WTC11 (cell line): ENCODE data around the gene PROB1. TPM values are rescaled to one million over a fixed set of nuclear protein-coding genes. Genes with fewer than 3 reads are reported as not detected.

ENCODE experiments used
- ATAC-seq: fragments of 200-7000 bp; cut with Tn5 transposase; 2 replicates; pipeline ENCODE4 v1.10.0; 2021; ENCODE audit warnings: mild to moderate bottlenecking, moderate library complexity
- CTCF ChIA-PET: fragments of 300-600 bp; sonication (Branson Sonifier 250); formaldehyde crosslinking; loops from one replicate; lab custom pipeline; 2021; ENCODE audit warnings: antibody characterized with exemption; lab: Charles Lee
- POLR2A ChIA-PET: fragments of 350-600 bp; sonication (Branson Sonifier 250); formaldehyde crosslinking; loops from one replicate; lab custom pipeline; 2021; ENCODE audit warnings: antibody characterized with exemption; lab: Charles Lee
- DNase-seq: peaks from one replicate; pipeline ENCODE4 v3.0.0; 2021; ENCODE audit warnings: low spot score
- H3K27ac Mint-ChIP-seq: 2 replicates; pipeline ENCODE4 v1.8.0; 2021; ENCODE audit warnings: mixed read lengths
- H3K27me3 Mint-ChIP-seq: 2 replicates; pipeline ENCODE4 v1.8.0; 2021; ENCODE audit warnings: low read depth, mild to moderate bottlenecking, moderate library complexity, mixed read lengths
- H3K36me3 Mint-ChIP-seq: 2 replicates; pipeline ENCODE4 v1.8.0; 2021; ENCODE audit warnings: mixed read lengths
- H3K4me1 Mint-ChIP-seq: 2 replicates; pipeline ENCODE4 v1.8.0; 2022; ENCODE audit warnings: mixed read lengths
- H3K4me3 Mint-ChIP-seq: 2 replicates; pipeline ENCODE4 v1.8.0; 2021; ENCODE audit warnings: mild to moderate bottlenecking, moderate library complexity, mixed read lengths
- H3K9me3 Mint-ChIP-seq: 2 replicates; pipeline ENCODE4 v1.8.0; 2021; ENCODE audit warnings: mixed read lengths
- AFF4 ChIP-seq: sonication (generic); formaldehyde crosslinking; IDR thresholded peaks from 2 replicates; pipeline ENCODE4 v1.8.1; 2023; ENCODE audit warnings: mild to moderate bottlenecking, missing genetic modification reagents, borderline replicate concordance
- ATF1 ChIP-seq: sonication (generic); formaldehyde crosslinking; IDR thresholded peaks from 2 replicates; pipeline ENCODE4 v1.8.1; 2023; ENCODE audit warnings: mild to moderate bottlenecking, moderate library complexity, missing genetic modification reagents
- CREM ChIP-seq: sonication (generic); formaldehyde crosslinking; IDR thresholded peaks from 2 replicates; pipeline ENCODE4 v1.8.1; 2022; ENCODE audit warnings: mild to moderate bottlenecking, missing genetic modification reagents, moderate library complexity
- CTCF ChIP-seq: fragments of 200-600 bp; IDR thresholded peaks from 2 replicates; pipeline ENCODE4 v1.8.0; 2022; ENCODE audit warnings: antibody characterized with exemption
- E2F5 ChIP-seq: sonication (generic); formaldehyde crosslinking; IDR thresholded peaks from 2 replicates; pipeline ENCODE4 v1.8.1; 2022; ENCODE audit warnings: mild to moderate bottlenecking, moderate library complexity, missing genetic modification reagents
- ELF4 ChIP-seq: sonication (generic); formaldehyde crosslinking; IDR thresholded peaks from 2 replicates; pipeline ENCODE4 v1.8.1; 2022; ENCODE audit warnings: low read depth, mild to moderate bottlenecking, moderate library complexity, missing genetic modification reagents
- GABPB1 ChIP-seq: sonication (generic); formaldehyde crosslinking; IDR thresholded peaks from 2 replicates; pipeline ENCODE4 v1.8.1; 2023; ENCODE audit warnings: mild to moderate bottlenecking, missing genetic modification reagents
- GTF2I ChIP-seq: fragments of 250-450 bp; sonication (Bioruptor Pico); conservative IDR thresholded peaks from 2 replicates; pipeline ENCODE4 v1.4.0; 2021; ENCODE audit warnings: mild to moderate bottlenecking
- HMGA2 ChIP-seq: fragments of 250-450 bp; sonication (Bioruptor Pico); IDR thresholded peaks from 2 replicates; pipeline ENCODE4 v1.4.0; 2021; ENCODE audit warnings: mild to moderate bottlenecking, moderate library complexity
- HMGXB4 ChIP-seq: sonication (generic); formaldehyde crosslinking; IDR thresholded peaks from 2 replicates; pipeline ENCODE4 v1.8.1; 2023; ENCODE audit warnings: mild to moderate bottlenecking, moderate library complexity, missing genetic modification reagents
- KAT7 ChIP-seq: sonication (generic); formaldehyde crosslinking; IDR thresholded peaks from 2 replicates; pipeline ENCODE4 v1.8.1; 2023; ENCODE audit warnings: missing genetic modification reagents, mild to moderate bottlenecking, borderline replicate concordance
- MXD4 ChIP-seq: fragments of 250-450 bp; sonication (Bioruptor Pico); IDR thresholded peaks from 2 replicates; pipeline ENCODE4 v1.8.0; 2021; ENCODE audit warnings: mild to moderate bottlenecking, moderate library complexity, borderline replicate concordance
- RELA ChIP-seq: sonication (generic); formaldehyde crosslinking; IDR thresholded peaks from 2 replicates; pipeline ENCODE4 v1.8.1; 2022; ENCODE audit warnings: missing genetic modification reagents, mild to moderate bottlenecking, borderline replicate concordance
- RORB ChIP-seq: fragments of 250-450 bp; sonication (Bioruptor Pico); IDR thresholded peaks from 2 replicates; pipeline ENCODE4 v1.9.0; 2021; ENCODE audit warnings: mild to moderate bottlenecking
- TCF7 ChIP-seq: sonication (generic); formaldehyde crosslinking; IDR thresholded peaks from 2 replicates; pipeline ENCODE4 v1.8.0; 2022; ENCODE audit warnings: mild to moderate bottlenecking, low read depth, missing genetic modification reagents, moderate library complexity
- TEAD1 ChIP-seq: sonication (generic); formaldehyde crosslinking; IDR thresholded peaks from 2 replicates; pipeline ENCODE4 v1.8.0; 2022; ENCODE audit warnings: mild to moderate bottlenecking, missing genetic modification reagents
- ZMAT4 ChIP-seq: fragments of 250-450 bp; sonication (Bioruptor Pico); IDR thresholded peaks from 2 replicates; pipeline ENCODE4 v1.9.0; 2021; ENCODE audit warnings: mild to moderate bottlenecking
- ZNF423 ChIP-seq: fragments of 250-450 bp; sonication (Bioruptor Pico); IDR thresholded peaks from 2 replicates; pipeline ENCODE4 v2.1.2; 2022; ENCODE audit warnings: mild to moderate bottlenecking, moderate library complexity
- total RNA-seq: library from RNA; stranded (reverse); gene quantifications from 3 replicates; pipeline ENCODE4 v1.2.3, GENCODE V29; 2021
- TF ChIP-seq, protein P1 (sequence below): sonication (generic); formaldehyde crosslinking; IDR thresholded peaks from 2 replicates; pipeline ENCODE4 v1.8.0; 2022; ENCODE audit warnings: mild to moderate bottlenecking, missing genetic modification reagents
- TF ChIP-seq, protein P2 (sequence below): fragments of 250-450 bp; sonication (Bioruptor Pico); IDR thresholded peaks from 2 replicates; pipeline ENCODE4 v1.8.0; 2021; ENCODE audit warnings: mild to moderate bottlenecking

The PROB1 gene
- total RNA-seq, 1 experiment from 2014 or later, result 2.5 TPM

DNA sequence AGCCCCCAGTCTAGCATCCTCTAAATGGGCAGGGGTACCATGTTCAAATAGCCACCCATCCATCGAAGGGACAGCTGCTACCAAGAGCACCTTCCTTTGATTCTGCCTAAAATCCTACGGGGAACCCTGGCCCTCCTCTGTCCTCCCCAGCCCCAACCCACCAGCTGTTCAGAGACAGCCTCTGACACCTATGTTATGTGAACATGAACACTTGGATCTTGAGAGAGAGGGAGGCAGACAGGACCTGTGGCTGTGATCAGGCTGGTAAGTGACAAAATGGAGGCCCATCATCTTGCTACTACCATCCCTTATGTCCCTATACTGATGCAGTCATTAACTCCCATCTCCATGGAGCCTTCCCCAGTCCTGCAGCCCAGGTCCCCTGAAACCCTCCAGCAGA is 20.0 kb downstream of the PROB1 start:
- Mint-ChIP-seq H3K4me3 (no peak overlapping the region), H3K4me1 (peaks cover 11% of the 10 kb centered on the region), H3K9me3 (no peaks in the 10 kb centered on the region), H3K36me3 (peaks cover 18% of the 10 kb centered on the region), H3K27me3 (no peaks in the 10 kb centered on the region), H3K27ac (no peak overlapping the region)
- DNase-seq, result no peak
- ChIA-PET CTCF (no interaction called here), POLR2A (interaction anchor here (0.5 to 1.6 kb wide), 3 partner anchors 13 to 82 kb away, joined by 3 to 4 read pairs (median 3); partner anchors contain the start of gene MATR3)
- no peak for TF ChIP-seq RORB (CRISPR knock-in tag)
- no peak for TF ChIP-seq TEAD1 (CRISPR knock-in tag)
- no peak for TF ChIP-seq ATF1 (CRISPR knock-in tag)
- TF ChIP-seq AFF4 (CRISPR knock-in tag), result no peak
- no peak for TF ChIP-seq CTCF
- TF ChIP-seq KAT7, result no peak
- TF ChIP-seq, protein P1, sequence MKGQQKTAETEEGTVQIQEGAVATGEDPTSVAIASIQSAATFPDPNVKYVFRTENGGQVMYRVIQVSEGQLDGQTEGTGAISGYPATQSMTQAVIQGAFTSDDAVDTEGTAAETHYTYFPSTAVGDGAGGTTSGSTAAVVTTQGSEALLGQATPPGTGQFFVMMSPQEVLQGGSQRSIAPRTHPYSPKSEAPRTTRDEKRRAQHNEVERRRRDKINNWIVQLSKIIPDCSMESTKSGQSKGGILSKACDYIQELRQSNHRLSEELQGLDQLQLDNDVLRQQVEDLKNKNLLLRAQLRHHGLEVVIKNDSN (CRISPR knock-in tag), result no peak
- no peak for TF ChIP-seq ZMAT4 (CRISPR knock-in tag)
- TF ChIP-seq GTF2I (CRISPR knock-in tag), result no peak
- ATAC-seq, result no peak

GRCh38 chr5:139371482-139372435 is 23.1 kb downstream of the PROB1 start:
- Mint-ChIP-seq H3K36me3 (peaks cover 37% of the 10 kb centered on the region), H3K9me3 (no peaks in the 10 kb centered on the region), H3K27ac (no peak overlapping the region), H3K4me1 (no peaks in the 10 kb centered on the region), H3K27me3 (no peaks in the 10 kb centered on the region), H3K4me3 (no peak overlapping the region)
- TF ChIP-seq HMGXB4 (CRISPR knock-in tag), result no peak
- ChIA-PET POLR2A (interaction anchor here (1.1 to 1.2 kb wide), 2 partner anchors 30 to 35 kb away, joined by 3 to 4 read pairs; partner anchors contain the start of gene PAIP2), CTCF (no interaction called here)
- no peak for DNase-seq
- no peak for ATAC-seq

DNA sequence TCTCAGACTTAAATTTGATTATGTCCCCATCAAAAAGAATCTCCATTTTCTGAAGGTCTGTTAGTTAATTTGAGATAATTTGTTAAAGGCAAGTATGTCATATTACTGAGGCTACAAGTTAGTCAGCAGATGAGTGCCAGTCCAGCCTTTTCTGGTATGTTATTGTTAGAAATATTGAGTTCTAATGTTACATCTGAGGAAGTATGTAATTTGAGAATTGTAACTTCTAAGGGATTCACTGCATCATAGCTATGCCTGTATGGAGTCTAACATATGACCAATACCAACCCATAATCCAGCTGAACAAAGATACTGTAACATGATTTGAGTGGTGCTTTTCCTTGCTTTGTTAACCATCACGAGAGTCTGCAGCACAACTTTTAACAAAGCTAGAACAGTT is 25.7 kb downstream of the PROB1 start:
- Mint-ChIP-seq H3K27ac (no peak overlapping the region), H3K4me1 (no peaks in the 10 kb centered on the region), H3K36me3 (peaks cover 53% of the 10 kb centered on the region), H3K4me3 (no peak overlapping the region), H3K9me3 (no peaks in the 10 kb centered on the region), H3K27me3 (no peaks in the 10 kb centered on the region)
- ChIA-PET POLR2A (interaction anchor here (0.5 kb wide), 1 partner anchor 574 kb away, joined by 3 read pairs; no protein-coding TSS in a partner anchor), CTCF (interaction anchor here (1.1 to 1.7 kb wide), 4 partner anchors 22 to 34 kb away, joined by 3 to 5 read pairs (median 4); partner anchors contain the start of gene PAIP2)
- DNase-seq (no peak), ATAC-seq (no peak)
- TF ChIP-seq, protein P2, sequence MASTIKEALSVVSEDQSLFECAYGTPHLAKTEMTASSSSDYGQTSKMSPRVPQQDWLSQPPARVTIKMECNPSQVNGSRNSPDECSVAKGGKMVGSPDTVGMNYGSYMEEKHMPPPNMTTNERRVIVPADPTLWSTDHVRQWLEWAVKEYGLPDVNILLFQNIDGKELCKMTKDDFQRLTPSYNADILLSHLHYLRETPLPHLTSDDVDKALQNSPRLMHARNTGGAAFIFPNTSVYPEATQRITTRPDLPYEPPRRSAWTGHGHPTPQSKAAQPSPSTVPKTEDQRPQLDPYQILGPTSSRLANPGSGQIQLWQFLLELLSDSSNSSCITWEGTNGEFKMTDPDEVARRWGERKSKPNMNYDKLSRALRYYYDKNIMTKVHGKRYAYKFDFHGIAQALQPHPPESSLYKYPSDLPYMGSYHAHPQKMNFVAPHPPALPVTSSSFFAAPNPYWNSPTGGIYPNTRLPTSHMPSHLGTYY, result no peak
- TF ChIP-seq RELA (CRISPR knock-in tag), result no peak
- TF ChIP-seq ZNF423 (CRISPR knock-in tag), result no peak
- no peak for TF ChIP-seq MXD4 (CRISPR knock-in tag)
- no peak for TF ChIP-seq ELF4 (CRISPR knock-in tag)
- no peak for TF ChIP-seq GABPB1 (CRISPR knock-in tag)
- no peak for TF ChIP-seq E2F5
- TF ChIP-seq HMGA2 (CRISPR knock-in tag), result no peak
- no peak for TF ChIP-seq TCF7
- TF ChIP-seq CREM, result no peak
